Bronchial epithelial cell (primary cell): ENCODE measurements around the gene VPS16. TPM values are rescaled to one million over a fixed set of nuclear protein-coding genes. Genes with fewer than 3 reads are reported as not detected.

Experiments
- DNase-seq: peaks from one replicate; pipeline ENCODE4 v3.0.0-alpha.2; 2010; ENCODE audit warnings: low read depth
- FAIRE-seq: peaks from 2 replicates; lab custom pipeline; 2011; peaks lifted over from hg19 to GRCh38; lab: Jason Lieb, UNC
- H3K27me3 ChIP-seq: 2 replicates; pipeline ENCODE4 v1.5.1; 2011; ENCODE audit warnings: low read length; ENCODE audit not compliant: control insufficient read depth, insufficient read depth
- H3K36me3 ChIP-seq: 2 replicates; pipeline ENCODE4 v1.5.1; 2011; ENCODE audit warnings: low read length; ENCODE audit not compliant: control insufficient read depth, insufficient read depth
- H3K4me3 ChIP-seq: 2 replicates; pipeline ENCODE4 v1.5.1; 2011; ENCODE audit warnings: mild to moderate bottlenecking, low read depth, low read length, control low read depth
- total RNA-seq: library from RNA; depleted of rRNA; stranded (reverse); fragments of >200 nt; gene quantifications from 2 replicates; pipeline ENCODE4 v1.2.1, GENCODE V29; 2014
- TF ChIP-seq, protein P1 (sequence below): IDR thresholded peaks from 2 replicates; pipeline ENCODE4 v1.5.1; 2011; ENCODE audit warnings: mild to moderate bottlenecking, moderate library complexity, low read length, control low read depth, inconsistent platforms; ENCODE audit not compliant: insufficient read depth, severe bottlenecking

Gene VPS16
- total RNA-seq, 1 donor from 2014 or later, result 33.4 TPM

DNA sequence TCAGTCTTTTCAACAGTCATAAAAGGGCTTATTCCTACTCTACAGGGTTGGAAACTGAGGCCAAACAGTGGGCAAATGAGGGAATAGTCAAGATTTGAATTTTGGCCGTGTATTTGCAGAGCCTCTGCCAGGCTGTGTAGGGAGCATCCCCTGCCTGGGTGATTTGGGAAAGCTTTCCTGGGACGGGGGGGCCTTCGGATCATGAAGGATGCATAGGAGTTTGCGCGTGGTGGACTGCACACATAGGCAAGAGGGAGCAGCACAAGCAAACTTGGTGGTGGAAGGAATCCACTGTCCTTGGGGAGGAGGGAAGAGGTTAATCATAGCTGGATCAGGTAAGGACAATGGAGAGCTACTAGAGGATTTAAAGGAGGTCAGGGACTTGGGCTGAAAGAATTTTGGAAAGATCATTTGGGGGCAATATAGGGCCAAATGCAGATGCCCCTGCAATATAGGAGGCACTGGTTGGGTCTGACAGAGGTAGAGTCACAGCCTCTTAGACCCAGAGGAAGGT is 35.2 kb downstream of the VPS16 start:
- Histone ChIP-seq H3K36me3 (no peaks in the 10 kb centered on the region), H3K4me3 (no peak overlapping the region), H3K27me3 (no peaks in the 10 kb centered on the region)
- no peak for DNase-seq
- no peak for FAIRE-seq
- TF ChIP-seq, protein P1, sequence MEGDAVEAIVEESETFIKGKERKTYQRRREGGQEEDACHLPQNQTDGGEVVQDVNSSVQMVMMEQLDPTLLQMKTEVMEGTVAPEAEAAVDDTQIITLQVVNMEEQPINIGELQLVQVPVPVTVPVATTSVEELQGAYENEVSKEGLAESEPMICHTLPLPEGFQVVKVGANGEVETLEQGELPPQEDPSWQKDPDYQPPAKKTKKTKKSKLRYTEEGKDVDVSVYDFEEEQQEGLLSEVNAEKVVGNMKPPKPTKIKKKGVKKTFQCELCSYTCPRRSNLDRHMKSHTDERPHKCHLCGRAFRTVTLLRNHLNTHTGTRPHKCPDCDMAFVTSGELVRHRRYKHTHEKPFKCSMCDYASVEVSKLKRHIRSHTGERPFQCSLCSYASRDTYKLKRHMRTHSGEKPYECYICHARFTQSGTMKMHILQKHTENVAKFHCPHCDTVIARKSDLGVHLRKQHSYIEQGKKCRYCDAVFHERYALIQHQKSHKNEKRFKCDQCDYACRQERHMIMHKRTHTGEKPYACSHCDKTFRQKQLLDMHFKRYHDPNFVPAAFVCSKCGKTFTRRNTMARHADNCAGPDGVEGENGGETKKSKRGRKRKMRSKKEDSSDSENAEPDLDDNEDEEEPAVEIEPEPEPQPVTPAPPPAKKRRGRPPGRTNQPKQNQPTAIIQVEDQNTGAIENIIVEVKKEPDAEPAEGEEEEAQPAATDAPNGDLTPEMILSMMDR, result no peak

GRCh38 chr20:2878515-2878914 is 38.0 kb downstream of the VPS16 start:
- DNase-seq (no peak), FAIRE-seq (no peak)
- Histone ChIP-seq H3K36me3 (no peaks in the 10 kb centered on the region), H3K4me3 (no peak overlapping the region), H3K27me3 (no peaks in the 10 kb centered on the region)
- TF ChIP-seq, protein P1, result no peak

DNA sequence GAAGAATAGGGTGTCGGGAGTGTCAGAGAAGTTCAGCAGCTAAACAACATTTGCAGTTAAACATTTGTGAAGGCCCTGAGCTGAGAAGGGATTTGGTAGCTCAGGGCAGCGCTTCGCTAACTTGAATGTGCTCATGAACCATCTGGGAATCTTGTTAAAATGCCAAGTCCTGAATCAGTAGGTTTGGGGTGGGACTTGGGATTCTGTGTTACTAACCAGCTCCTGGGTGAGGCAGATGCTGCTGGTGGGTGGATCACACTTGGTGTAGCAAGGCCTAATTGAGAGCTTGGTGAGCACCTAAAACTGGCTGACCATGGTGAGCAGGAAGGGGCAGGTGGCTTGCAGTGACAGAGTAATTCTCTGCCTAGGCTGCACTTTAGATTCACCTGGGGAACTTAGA is 38.6 kb downstream of the VPS16 start:
- no peak for FAIRE-seq
- no peak overlapping the region for H3K4me3 ChIP-seq
- DNase-seq, result peak; percentile 42

GRCh38 chr20:2880650-2881049 is 40.1 kb downstream of the VPS16 start:
- Histone ChIP-seq H3K4me3 (no peak overlapping the region), H3K36me3 (no peaks in the 10 kb centered on the region), H3K27me3 (no peaks in the 10 kb centered on the region)
- TF ChIP-seq, protein P1, result no peak
- DNase-seq (no peak), FAIRE-seq (no peak)

More for the DNA sequence above, 38.6 kb downstream of the VPS16 start:
- TF ChIP-seq, protein P1, result no peak
- Histone ChIP-seq H3K36me3 (no peaks in the 10 kb centered on the region), H3K27me3 (no peaks in the 10 kb centered on the region)

DNA sequence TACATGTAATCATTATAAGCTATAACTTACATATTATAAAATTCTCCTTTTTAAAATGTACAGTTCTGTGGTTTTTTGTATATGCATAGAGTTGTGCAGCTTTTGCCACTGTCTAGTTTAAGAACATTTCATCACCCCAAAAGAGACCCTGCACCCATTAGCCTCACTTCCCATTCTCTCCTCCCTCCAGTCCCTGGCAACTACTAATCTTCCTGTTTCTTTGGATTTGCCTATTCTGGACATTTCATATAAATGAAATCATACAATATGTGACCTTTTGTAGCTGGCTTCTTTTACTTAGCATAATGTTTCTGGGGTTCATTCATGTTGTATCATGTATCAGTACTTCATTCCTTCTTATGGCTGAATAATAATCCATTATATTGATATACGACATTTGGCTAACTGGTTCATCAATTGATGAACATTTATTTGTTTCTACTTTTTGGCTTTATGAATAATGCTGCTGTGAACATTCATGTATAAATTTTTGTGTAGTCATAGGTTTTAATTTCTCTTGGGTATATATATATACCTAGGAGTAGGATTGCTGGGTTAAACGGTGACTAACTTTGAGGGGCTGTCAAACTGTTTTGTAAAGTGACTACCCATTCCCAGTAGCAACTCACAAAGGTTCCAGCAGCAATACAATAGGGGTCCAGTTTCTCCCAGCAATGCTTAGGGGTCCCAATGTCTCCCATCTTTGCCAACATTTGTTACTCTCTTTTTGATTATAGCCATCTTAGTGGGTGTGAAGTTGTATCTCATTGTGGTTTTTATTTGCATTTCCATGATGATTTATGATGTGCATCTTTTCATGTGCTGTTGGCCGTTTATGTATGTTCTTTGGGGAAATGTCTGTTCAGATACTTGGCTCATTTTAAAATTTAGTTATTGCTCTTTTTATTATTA is 43.4 kb downstream of the VPS16 start:
- DNase-seq (no peak), FAIRE-seq (no peak)
- Histone ChIP-seq H3K27me3 (no peaks in the 10 kb centered on the region), H3K36me3 (no peaks in the 10 kb centered on the region), H3K4me3 (no peak overlapping the region)
- TF ChIP-seq, protein P1, result no peak
